Measurements from ENCODE around the gene KCNT2. TPM values are rescaled to one million over a fixed set of nuclear protein-coding genes. Genes with fewer than 3 reads are reported as not detected.
A peak's percentile ranks its signal among the peaks of the same experiment; 100 is the strongest.

KCNT2 gene
- total and polyA plus RNA-seq, 4 donors = 0.84 to 18.7 (median 2.0) TPM

DNA sequence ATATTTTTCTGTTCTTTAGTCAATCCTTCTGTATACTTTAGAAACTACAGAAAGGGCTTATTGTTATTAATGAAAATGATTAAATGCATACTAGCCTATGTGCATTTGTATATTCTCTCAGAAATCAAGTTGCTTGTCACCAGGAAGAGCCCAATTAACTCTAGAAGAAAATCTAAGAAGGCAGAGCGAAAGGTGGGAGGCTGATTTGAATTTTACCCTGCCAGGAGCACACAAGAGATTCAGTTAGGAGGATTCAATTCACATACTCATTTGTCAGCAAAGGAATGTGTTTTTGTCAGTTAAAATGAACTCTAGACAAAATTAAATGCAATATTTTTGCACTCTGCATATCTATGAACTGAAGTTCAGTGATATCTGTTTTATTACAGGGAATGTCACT, 411.8 kb downstream of the KCNT2 start:
- Histone ChIP-seq H3K27ac (ENCODE audit: low read depth in 1 of 2, low read length in 1 of 2) (no peak overlapping the region), H3K36me3 (ENCODE audit: control insufficient read depth in 4 of 4, insufficient read depth in 4 of 4, low read length in 4 of 4) (no peaks in the 10 kb centered on the region), H3K9me3 (ENCODE audit: control insufficient read depth in 4 of 4, insufficient read depth in 3 of 4, low read length in 3 of 4) (peaks cover 0 to 2% (median 0%) of the 10 kb centered on the region in 4 donors), H3K4me3 (no peak overlapping the region), H3K4me1 (ENCODE audit: control insufficient read depth in 5 of 5, insufficient read depth in 5 of 5, low read length in 5 of 5) (no peaks in the 10 kb centered on the region), H3K27me3 (ENCODE audit: control insufficient read depth in 3 of 3, insufficient read depth in 3 of 3, low read length in 2 of 3) (no peaks in the 10 kb centered on the region), H3K9ac (ENCODE audit: insufficient read depth in 1 of 2, low read length in 2 of 2) (no peak overlapping the region)
- WGBS, 2 donors = 80 to 85% methylated on average over 1 of the region's 1 CpG
- DNase-seq (no peak), ATAC-seq (ENCODE audit: insufficient read depth, low FRiP score) (no peak)
- TF ChIP-seq, protein P1, sequence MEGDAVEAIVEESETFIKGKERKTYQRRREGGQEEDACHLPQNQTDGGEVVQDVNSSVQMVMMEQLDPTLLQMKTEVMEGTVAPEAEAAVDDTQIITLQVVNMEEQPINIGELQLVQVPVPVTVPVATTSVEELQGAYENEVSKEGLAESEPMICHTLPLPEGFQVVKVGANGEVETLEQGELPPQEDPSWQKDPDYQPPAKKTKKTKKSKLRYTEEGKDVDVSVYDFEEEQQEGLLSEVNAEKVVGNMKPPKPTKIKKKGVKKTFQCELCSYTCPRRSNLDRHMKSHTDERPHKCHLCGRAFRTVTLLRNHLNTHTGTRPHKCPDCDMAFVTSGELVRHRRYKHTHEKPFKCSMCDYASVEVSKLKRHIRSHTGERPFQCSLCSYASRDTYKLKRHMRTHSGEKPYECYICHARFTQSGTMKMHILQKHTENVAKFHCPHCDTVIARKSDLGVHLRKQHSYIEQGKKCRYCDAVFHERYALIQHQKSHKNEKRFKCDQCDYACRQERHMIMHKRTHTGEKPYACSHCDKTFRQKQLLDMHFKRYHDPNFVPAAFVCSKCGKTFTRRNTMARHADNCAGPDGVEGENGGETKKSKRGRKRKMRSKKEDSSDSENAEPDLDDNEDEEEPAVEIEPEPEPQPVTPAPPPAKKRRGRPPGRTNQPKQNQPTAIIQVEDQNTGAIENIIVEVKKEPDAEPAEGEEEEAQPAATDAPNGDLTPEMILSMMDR (IDR thresholded peaks at IDR 0.05; ENCODE audit: control extremely low read depth, extremely low read depth) = no peak

DNA sequence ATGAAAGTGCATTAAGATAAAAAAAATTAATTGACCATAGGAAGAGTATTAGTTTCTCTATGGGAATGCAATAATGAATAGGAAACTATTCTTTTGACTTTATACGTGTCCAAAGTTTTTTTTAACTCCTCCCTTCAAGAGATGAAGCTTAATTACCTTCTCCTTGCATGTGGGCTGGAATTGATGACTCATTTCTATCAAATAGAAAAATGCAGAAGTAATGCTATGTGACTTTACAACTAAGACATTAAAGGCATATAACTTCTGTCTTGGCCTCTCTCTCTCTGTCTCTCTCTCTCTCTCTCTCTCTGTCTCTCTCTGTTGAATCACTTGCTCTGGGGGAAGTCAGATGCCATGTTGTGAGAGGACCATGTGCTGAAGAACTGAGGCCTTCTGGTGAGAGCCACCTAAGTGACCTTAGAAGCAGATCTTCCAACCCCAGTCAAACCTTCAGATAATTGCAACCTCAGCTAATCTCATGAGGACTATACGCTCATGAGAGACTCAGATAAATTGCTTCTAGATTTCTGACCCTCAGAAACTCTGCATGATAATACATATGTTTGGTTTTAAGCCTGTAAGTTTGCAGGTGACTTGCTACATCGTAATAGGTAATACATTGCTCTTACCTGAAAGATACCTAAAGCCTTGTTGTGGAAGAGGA, 414.2 kb downstream of the KCNT2 start:
- Histone ChIP-seq H3K27ac (ENCODE audit: low read depth in 1 of 2, low read length in 1 of 2) (no peak overlapping the region), H3K9ac (ENCODE audit: insufficient read depth in 1 of 2, low read length in 2 of 2) (no peak overlapping the region), H3K36me3 (ENCODE audit: control insufficient read depth in 4 of 4, insufficient read depth in 4 of 4, low read length in 4 of 4) (no peaks in the 10 kb centered on the region), H3K9me3 (ENCODE audit: control insufficient read depth in 4 of 4, insufficient read depth in 3 of 4, low read length in 3 of 4) (peaks cover 0 to 2% (median 0%) of the 10 kb centered on the region in 4 donors), H3K27me3 (ENCODE audit: control insufficient read depth in 3 of 3, insufficient read depth in 3 of 3, low read length in 2 of 3) (no peaks in the 10 kb centered on the region), H3K4me3 (no peak overlapping the region), H3K4me1 (ENCODE audit: control insufficient read depth in 5 of 5, insufficient read depth in 5 of 5, low read length in 5 of 5) (no peaks in the 10 kb centered on the region)
- TF ChIP-seq, protein P1 (IDR thresholded peaks at IDR 0.05; ENCODE audit: control extremely low read depth, extremely low read depth) = no peak
- no peak for ATAC-seq (ENCODE audit: insufficient read depth, low FRiP score)
- 31 to 80% methylated on average over 3 of the region's 3 CpGs for WGBS, 2 donors
- no peak for DNase-seq

DNA sequence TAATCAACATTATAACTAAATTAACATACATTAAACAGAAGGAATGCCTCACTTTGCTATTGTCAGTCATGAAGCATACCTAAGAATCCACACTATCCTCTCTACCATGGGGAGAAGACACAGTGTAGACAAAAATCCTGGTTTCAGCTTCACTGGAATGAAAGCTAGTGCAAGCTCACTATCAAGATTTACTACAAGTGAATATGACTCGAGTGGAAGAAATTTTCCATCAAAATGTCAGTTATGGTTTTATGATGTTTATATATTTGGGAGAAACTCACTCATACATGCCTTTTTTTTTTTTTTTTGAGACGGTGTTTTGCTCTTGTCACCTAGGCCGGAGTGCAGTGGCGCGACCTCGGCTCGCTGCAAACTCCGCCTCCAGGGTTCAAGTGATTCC, 424.3 kb downstream of the KCNT2 start:
- H3K27ac ChIP-seq (ENCODE audit: low read depth in 1 of 2, low read length in 1 of 2) = no peak overlapping the region
- DNase-seq (no peak), ATAC-seq (ENCODE audit: insufficient read depth, low FRiP score) (no peak)
- H3K4me1 ChIP-seq (ENCODE audit: control insufficient read depth in 5 of 5, insufficient read depth in 5 of 5, low read length in 5 of 5) = peaks cover 0 to 2% (median 0%) of the 10 kb centered on the region in 5 donors
- H3K36me3 ChIP-seq (ENCODE audit: control insufficient read depth in 4 of 4, insufficient read depth in 4 of 4, low read length in 4 of 4) = no peaks in the 10 kb centered on the region
- H3K27me3 ChIP-seq (ENCODE audit: control insufficient read depth in 3 of 3, insufficient read depth in 3 of 3, low read length in 2 of 3) = no peaks in the 10 kb centered on the region
- TF ChIP-seq, protein P1 (IDR thresholded peaks at IDR 0.05; ENCODE audit: control extremely low read depth, extremely low read depth) = no peak
- WGBS, 2 donors = 95 to 96% methylated on average over 8 of the region's 8 CpGs
- H3K4me3 ChIP-seq = no peak overlapping the region
- no peak overlapping the region for H3K9ac ChIP-seq (ENCODE audit: insufficient read depth in 1 of 2, low read length in 2 of 2)
- H3K9me3 ChIP-seq (ENCODE audit: control insufficient read depth in 4 of 4, insufficient read depth in 3 of 4, low read length in 3 of 4) = peaks cover 0 to 2% (median 0%) of the 10 kb centered on the region in 4 donors

DNA sequence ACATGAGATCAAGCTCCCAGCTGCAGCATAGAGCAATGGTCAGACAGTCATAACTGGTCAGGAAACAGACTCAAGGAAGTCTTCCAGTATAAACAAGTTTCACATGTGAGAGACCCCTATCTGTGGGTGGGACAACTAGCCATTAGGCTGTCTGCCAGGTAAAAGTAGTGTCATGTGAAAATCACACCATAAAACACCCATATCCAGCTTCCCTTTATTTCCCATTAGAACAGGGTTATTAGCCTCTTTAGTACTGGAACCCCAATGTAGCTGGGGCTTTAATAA, 426.7 kb downstream of the KCNT2 start:
- Histone ChIP-seq H3K27ac (ENCODE audit: low read depth in 1 of 2, low read length in 1 of 2) (no peak overlapping the region), H3K9me3 (ENCODE audit: control insufficient read depth in 4 of 4, insufficient read depth in 3 of 4, low read length in 3 of 4) (peaks cover 0 to 2% (median 0%) of the 10 kb centered on the region in 4 donors), H3K9ac (ENCODE audit: insufficient read depth in 1 of 2, low read length in 2 of 2) (no peak overlapping the region), H3K27me3 (ENCODE audit: control insufficient read depth in 3 of 3, insufficient read depth in 3 of 3, low read length in 2 of 3) (no peaks in the 10 kb centered on the region), H3K4me3 (no peak overlapping the region), H3K36me3 (ENCODE audit: control insufficient read depth in 4 of 4, insufficient read depth in 4 of 4, low read length in 4 of 4) (no peaks in the 10 kb centered on the region), H3K4me1 (ENCODE audit: control insufficient read depth in 5 of 5, insufficient read depth in 5 of 5, low read length in 5 of 5) (peaks cover 0 to 2% (median 0%) of the 10 kb centered on the region in 5 donors)
- DNase-seq = peak in 2 of 3 donors; percentile 6 to 10
- no peak for ATAC-seq (ENCODE audit: insufficient read depth, low FRiP score)
- TF ChIP-seq, protein P1 (IDR thresholded peaks at IDR 0.05; ENCODE audit: control extremely low read depth, extremely low read depth) = no peak
